ENCODE measurements around the gene XAB2.
"Not testable (repeated sequence)": the region's sequence is repeated elsewhere in the genome, so short reads cannot be mapped to it uniquely, and the experiment has no call there.

The XAB2 gene

GRCh38 chr19:7582446-7582845 is 46.9 kb downstream of the XAB2 start:
- DNase-seq (ENCODE audit: low read depth in 2 of 3, low spot score in 1 of 3): no peak

DNA sequence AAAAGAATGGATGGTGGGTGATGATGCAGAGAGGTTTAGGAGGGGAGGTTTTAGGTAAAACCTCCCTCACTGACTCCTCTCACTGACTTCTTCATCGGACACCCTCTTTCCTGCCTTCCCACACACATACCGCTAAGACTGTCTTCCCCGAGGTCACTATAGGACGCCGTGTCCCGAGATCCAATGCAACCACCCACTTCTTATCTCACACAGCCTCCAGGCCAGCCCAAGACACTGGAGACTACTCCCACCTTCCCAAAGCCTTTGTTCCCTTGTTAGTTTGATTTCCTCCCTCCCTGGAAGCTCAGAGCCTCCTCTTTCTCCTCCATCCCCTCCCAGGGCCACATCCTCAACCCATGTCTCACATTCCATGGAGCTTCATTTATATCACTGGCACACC is 50.2 kb downstream of the XAB2 start:
- DNase-seq (ENCODE audit: low read depth in 2 of 3, low spot score in 1 of 3): no peak

- no peak for DNase-seq (ENCODE audit: low read depth in 2 of 3, low spot score in 1 of 3)
Observed at GRCh38 chr19:7578127-7578526, 51.2 kb downstream of the XAB2 start.

GRCh38 chr19:7577422-7577821 is 51.9 kb downstream of the XAB2 start:
- not testable (repeated sequence) for DNase-seq (ENCODE audit: low read depth in 2 of 3, low spot score in 1 of 3)

DNA sequence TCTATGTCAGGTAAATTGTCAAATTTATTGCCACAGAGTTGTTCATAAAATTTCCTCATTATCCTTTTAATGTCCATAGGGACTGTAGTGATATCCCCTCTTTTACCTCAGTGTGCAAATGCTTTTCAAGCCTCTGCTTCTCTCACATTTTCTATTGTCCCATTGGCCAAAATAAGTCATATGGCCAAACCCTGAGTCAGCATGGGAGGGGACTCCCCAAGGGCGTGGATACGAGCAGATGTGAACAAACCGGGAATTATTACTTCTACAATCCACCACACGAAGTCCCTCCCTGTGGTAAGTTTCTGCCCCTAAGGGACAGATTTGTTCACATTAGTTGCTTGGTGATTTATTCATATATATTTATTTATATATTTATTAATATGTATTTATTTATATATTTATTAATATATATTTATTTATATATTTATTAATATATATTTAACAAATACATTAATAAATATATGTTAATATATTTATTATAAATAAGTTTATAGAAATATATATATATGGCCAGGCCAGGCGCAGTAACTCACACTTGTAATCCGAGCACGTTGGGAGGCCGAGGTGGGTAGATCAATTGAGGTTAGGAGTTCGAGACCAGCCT is 53.8 kb downstream of the XAB2 start:
- DNase-seq (ENCODE audit: low read depth in 2 of 3, low spot score in 1 of 3): no peak

DNA sequence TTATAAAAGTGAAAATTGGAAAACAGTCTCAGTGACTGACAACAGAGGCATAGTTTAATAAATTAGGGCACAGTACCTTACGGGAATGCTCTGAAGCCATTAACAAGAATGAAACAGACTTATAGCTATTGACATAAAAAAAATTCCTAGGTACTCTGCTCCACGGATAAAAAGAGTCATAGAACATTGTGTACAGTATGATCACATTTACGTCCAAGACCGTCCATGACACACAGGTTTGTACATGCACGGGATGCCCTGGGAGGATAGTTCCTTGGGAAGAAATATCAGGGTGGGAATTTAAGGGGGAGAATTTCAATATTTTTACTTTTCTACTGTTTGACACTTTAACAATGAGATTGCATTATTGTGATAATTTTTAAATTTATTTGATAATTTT is 58.6 kb downstream of the XAB2 start:
- no peak for DNase-seq (ENCODE audit: low read depth in 2 of 3, low spot score in 1 of 3)
